ENCODE results near the gene PJVK. TPM values are rescaled to one million over a fixed set of nuclear protein-coding genes. Genes with fewer than 3 reads are reported as not detected.
A peak's percentile ranks its signal among the peaks of the same experiment; 100 is the strongest.

Gene PJVK
- total RNA-seq, 1 experiment from 2014 or later, result 2.6 TPM

DNA sequence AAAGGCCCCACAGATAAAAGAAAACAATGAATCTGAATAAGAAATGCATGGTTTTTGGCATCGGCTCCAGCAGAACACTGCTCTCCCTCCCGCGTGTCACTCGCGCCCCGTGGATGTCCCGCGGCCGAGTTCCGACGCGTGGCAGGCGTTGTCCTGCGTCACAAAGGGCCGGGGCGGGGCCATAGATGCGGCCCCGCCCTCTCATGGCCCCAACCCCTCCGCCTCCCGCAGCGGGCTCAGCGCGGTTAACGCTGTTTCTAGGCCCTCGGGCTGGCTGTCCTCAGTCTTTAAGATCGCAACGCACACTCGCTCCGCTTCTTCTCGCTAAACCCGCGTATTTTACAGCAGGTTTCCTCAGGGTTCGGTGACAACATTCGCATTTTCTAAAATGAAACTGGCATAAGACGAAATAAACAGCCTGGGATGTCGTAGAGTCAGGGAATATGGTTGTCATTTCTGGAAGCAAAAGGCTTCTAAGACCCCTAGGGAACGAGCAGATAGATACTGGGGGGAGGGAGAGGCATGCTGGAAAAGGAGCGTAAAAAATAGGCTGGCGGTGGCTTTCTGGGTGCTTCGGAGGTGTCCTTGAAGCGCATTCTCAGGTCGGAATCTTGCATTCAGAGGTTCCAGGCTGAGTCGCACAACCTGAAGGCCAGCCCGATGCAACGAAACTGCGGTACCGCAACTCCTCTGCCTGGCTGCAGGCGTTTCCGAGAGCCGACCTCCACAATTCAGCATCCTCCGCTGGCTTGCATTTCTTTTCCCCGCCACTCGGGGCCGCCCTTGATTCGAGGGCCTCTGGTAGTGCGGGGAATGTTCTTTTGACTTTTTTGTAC lies 27.5 kb downstream of the PJVK start, which contains the start of gene FKBP7 (continued):
- no peak for TF ChIP-seq JUND (IDR thresholded peaks at IDR 0.05)
- TF ChIP-seq SIN3A (IDR thresholded peaks at IDR 0.05; ENCODE audit: low read depth), result no peak; the same call in 1 of the 2 replicates
- no peak for TF ChIP-seq SRF (IDR thresholded peaks at IDR 0.05; ENCODE audit: low read depth)
- no peak for TF ChIP-seq YY1 (IDR thresholded peaks at IDR 0.05; ENCODE audit: extremely low read depth, insufficient replicate concordance, low read depth, low read length)

DNA sequence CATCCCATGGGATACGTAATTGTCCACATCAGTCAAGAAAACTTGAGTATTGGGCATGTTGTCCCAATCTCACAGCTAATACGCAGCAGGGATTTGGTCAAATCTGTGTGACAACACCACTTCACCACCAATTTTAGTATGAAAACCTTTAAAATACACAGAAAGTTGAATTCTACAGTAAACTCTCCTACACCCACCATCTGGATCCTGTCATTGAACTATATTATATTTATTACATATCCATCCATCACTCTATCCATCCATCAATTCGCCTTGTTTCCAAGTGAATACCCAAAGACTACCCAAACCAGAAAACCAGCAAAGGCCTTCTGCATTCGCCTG lies 28.1 kb downstream of the PJVK start:
- no peak for DNase-seq (ENCODE audit: low read depth, low spot score)
- Histone ChIP-seq H3K9ac (ENCODE audit: low read length) (peak overlapping the region; percentile 77), H3K4me3 (replicated peaks in 1 of 2; ENCODE audit: low read depth in 1 of 2, low read length in 2 of 2) (peak overlapping the region; percentile 75 to 92), H3K36me3 (ENCODE audit: control insufficient read depth in 1 of 2, insufficient read depth in 2 of 2, low read length in 2 of 2) (no peaks in the 10 kb centered on the region), H3K4me2 (ENCODE audit: low read length) (peak overlapping the region; percentile 100), H3K27me3 (ENCODE audit: insufficient read depth, low read length) (no peaks in the 10 kb centered on the region), H3K4me1 (ENCODE audit: control insufficient read depth in 1 of 2, insufficient read depth in 2 of 2, low read length in 2 of 2) (peaks cover 10 to 30% of the 10 kb centered on the region in 2 experiments; a peak in 3 of 4 replicates), H3K27ac (ENCODE audit: low read depth, low read length) (no peak overlapping the region; the same call in 1 of the 2 replicates), H2AFZ (ENCODE audit: low read depth, low read length, poor library complexity, severe bottlenecking) (peak overlapping the region; percentile 100), H3K9me2 (ENCODE audit: insufficient read depth) (no peaks in the 10 kb centered on the region), H3K79me2 (ENCODE audit: insufficient read depth, low read length) (peaks cover 35% of the 10 kb centered on the region), H4K20me1 (ENCODE audit: insufficient read depth) (no peaks in the 10 kb centered on the region), H3K9me3 (ENCODE audit: control insufficient read depth in 1 of 2, insufficient read depth in 1 of 2, low read depth in 1 of 2, low read length in 2 of 2) (no peaks in the 10 kb centered on the region)
- TF ChIP-seq, protein P1, sequence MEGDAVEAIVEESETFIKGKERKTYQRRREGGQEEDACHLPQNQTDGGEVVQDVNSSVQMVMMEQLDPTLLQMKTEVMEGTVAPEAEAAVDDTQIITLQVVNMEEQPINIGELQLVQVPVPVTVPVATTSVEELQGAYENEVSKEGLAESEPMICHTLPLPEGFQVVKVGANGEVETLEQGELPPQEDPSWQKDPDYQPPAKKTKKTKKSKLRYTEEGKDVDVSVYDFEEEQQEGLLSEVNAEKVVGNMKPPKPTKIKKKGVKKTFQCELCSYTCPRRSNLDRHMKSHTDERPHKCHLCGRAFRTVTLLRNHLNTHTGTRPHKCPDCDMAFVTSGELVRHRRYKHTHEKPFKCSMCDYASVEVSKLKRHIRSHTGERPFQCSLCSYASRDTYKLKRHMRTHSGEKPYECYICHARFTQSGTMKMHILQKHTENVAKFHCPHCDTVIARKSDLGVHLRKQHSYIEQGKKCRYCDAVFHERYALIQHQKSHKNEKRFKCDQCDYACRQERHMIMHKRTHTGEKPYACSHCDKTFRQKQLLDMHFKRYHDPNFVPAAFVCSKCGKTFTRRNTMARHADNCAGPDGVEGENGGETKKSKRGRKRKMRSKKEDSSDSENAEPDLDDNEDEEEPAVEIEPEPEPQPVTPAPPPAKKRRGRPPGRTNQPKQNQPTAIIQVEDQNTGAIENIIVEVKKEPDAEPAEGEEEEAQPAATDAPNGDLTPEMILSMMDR (IDR thresholded peaks at IDR 0.05 in 2 of 3, conservative IDR thresholded peaks at IDR 0.05 in 1 of 3; ENCODE audit: borderline replicate concordance in 1 of 3, insufficient read depth in 1 of 3, low read depth in 2 of 3, low read length in 2 of 3), result 0 out of 6 replicates have a peak, but pooled peaks of 1 of the 3 experiments have one; percentile 5
- TF ChIP-seq RAD21 (IDR thresholded peaks at IDR 0.05; ENCODE audit: low read depth) (no peak), CBX3 (IDR thresholded peaks at IDR 0.05; ENCODE audit: low read depth) (no peak)
- POLR2A ChIA-PET, result no interaction called here
- CTCF ChIA-PET, result no interaction called here
- intact Hi-C loops (cut with micrococcal nuclease), result no loop called here
- RAD21 ChIA-PET (ENCODE audit: low non-redundant PET in 1 of 2, low total read pairs in 2 of 2, uncharacterized antibody in 2 of 2, unreplicated experiment in 2 of 2), result no interaction called here
- ATAC-seq, result no peak
- no TSS peak for BruUV-seq (replicated peaks)
